Panc1 (cell line): Measurements from ENCODE around the gene YOD1. TPM values are rescaled to one million over a fixed set of nuclear protein-coding genes. Genes with fewer than 3 reads are reported as not detected.

Experiments
- ATAC-seq: fragments of 200-7000 bp; cut with Tn5 transposase; 2 replicates; pipeline ENCODE4 v1.9.1; 2020; ENCODE audit warnings: mild to moderate bottlenecking, moderate library complexity
- BruUV-seq: library from RNA; stranded (reverse); fragments of 400-500 nt; replicated peaks from 2 replicates; lab custom pipeline; 2021; lab: Mats Ljungman, UMichigan
- CTCF ChIA-PET: fragments of 300-600 bp; sonication (Branson Sonifier 250); formaldehyde crosslinking; loops from one replicate; lab custom pipeline; 2022; ENCODE audit warnings: antibody characterized with exemption; lab: Charles Lee
- POLR2A ChIA-PET: fragments of 300-600 bp; sonication (Branson Sonifier 250); formaldehyde crosslinking; loops from one replicate; lab custom pipeline; 2022; ENCODE audit warnings: antibody characterized with exemption; lab: Charles Lee
- DNase-seq: peaks from one replicate; pipeline ENCODE4 v3.0.0-alpha.2; 2010; ENCODE audit warnings: low read depth, low spot score
- H3K27ac ChIP-seq: 2 replicates; pipeline ENCODE4 v1.5.1; 2011; ENCODE audit warnings: mild to moderate bottlenecking, low read length, inconsistent platforms
- H3K27me3 ChIP-seq: fragments of 200-500 bp; sonication (Bioruptor generic); 2 replicates; pipeline ENCODE4 v1.6.0; 2014; ENCODE audit warnings: low read length, inconsistent platforms; ENCODE audit not compliant: control insufficient read depth, insufficient read depth
- H3K36me3 ChIP-seq: fragments of 200-500 bp; sonication (Bioruptor generic); 2 replicates; pipeline ENCODE4 v1.5.1; 2014; ENCODE audit warnings: inconsistent platforms, mild to moderate bottlenecking, low read length, moderate library complexity; ENCODE audit not compliant: control insufficient read depth, insufficient read depth
- H3K4me1 ChIP-seq: 2 replicates; pipeline ENCODE4 v1.5.1; 2011; ENCODE audit warnings: inconsistent platforms, mild to moderate bottlenecking, low read length, moderate library complexity; ENCODE audit not compliant: control insufficient read depth, insufficient read depth
- H3K4me3 ChIP-seq, 2 experiments: 2 replicates each; pipeline ENCODE4 v1.5.1; 2011 to 2012; ENCODE audit warnings: low read depth in 2 of 2, low read length in 2 of 2, mild to moderate bottlenecking in 2 of 2, inconsistent platforms in 1 of 2, moderate library complexity in 1 of 2
- H3K9me3 ChIP-seq: fragments of 200-500 bp; sonication (Bioruptor generic); 2 replicates; pipeline ENCODE4 v1.5.1; 2014; ENCODE audit warnings: low read depth, mild to moderate bottlenecking, inconsistent platforms, low read length, moderate library complexity; ENCODE audit not compliant: control insufficient read depth, insufficient read depth
- CTCF ChIP-seq: fragments of 450-650 bp; IDR thresholded peaks from 2 replicates; pipeline ENCODE4 v1.5.1; 2017; ENCODE audit warnings: mild to moderate bottlenecking
- POLR2AphosphoS5 ChIP-seq: IDR thresholded peaks from 2 replicates; pipeline ENCODE4 v1.6.1; 2012; ENCODE audit warnings: mild to moderate bottlenecking, low read depth, low read length, moderate library complexity
- REST ChIP-seq, 2 experiments: IDR thresholded peaks; 2 replicates each; pipeline ENCODE4 v1.6.1; 2011 to 2012; ENCODE audit warnings: low read depth in 2 of 2, control low read depth in 1 of 2, low read length in 1 of 2, mild to moderate bottlenecking in 1 of 2, moderate library complexity in 1 of 2; ENCODE audit not compliant: insufficient read depth in 1 of 2
- SIN3A ChIP-seq: IDR thresholded peaks from 2 replicates; pipeline ENCODE4 v1.6.1; 2012; ENCODE audit warnings: low read depth, mild to moderate bottlenecking, low read length, moderate library complexity, borderline replicate concordance; ENCODE audit not compliant: insufficient read depth
- TCF7L2 ChIP-seq: IDR thresholded peaks from 2 replicates; pipeline ENCODE4 v1.6.1; 2011; ENCODE audit warnings: mild to moderate bottlenecking, low read depth, low read length, inconsistent platforms
- in situ Hi-C: cut with HindIII; loops from 2 replicates; pipeline ENCODE4 v1.10.0; 2016; ENCODE audit warnings: low sequenced_read_pairs, low pct_unique_long_range_greater_than_20kb
- intact Hi-C: fragments of 100-400 bp; cut with micrococcal nuclease; formaldehyde crosslinking; loops from one replicate; pipeline ENCODE4 v1.10.0; 2022; ENCODE audit not compliant: unreplicated experiment
- total RNA-seq: library from RNA; stranded (reverse); gene quantifications from one replicate; pipeline ENCODE4 v1.2.1, GENCODE V29; 2021; ENCODE audit not compliant: unreplicated experiment

Gene YOD1
- total RNA-seq, 1 experiment from 2014 or later, result 7.1 TPM

GRCh38 chr1:207058878-207059867, 8.2 kb upstream of the YOD1 start:
- no peaks in the 10 kb centered on the region for H3K27me3 ChIP-seq
- H3K4me3 ChIP-seq, result no peak overlapping the region
- H3K36me3 ChIP-seq, result no peaks in the 10 kb centered on the region; the same call in none of the 2 replicates
- DNase-seq (no peak), ATAC-seq (no peak)
- H3K27ac ChIP-seq, result no peak overlapping the region
- in situ Hi-C loops (no loop called here), intact Hi-C loops (no loop called here)
- TF ChIP-seq CTCF, result no peak
- TF ChIP-seq SIN3A, result no peak
- no peak for TF ChIP-seq REST (IDR thresholded peaks at IDR 0.05; ENCODE audit: insufficient read depth in 1 of 2, low read depth in 2 of 2, low read length in 1 of 2)
- TF ChIP-seq POLR2AphosphoS5, result no peak
- TF ChIP-seq TCF7L2, result no peak
- ChIA-PET POLR2A (no interaction called here), CTCF (no interaction called here)
- H3K9me3 ChIP-seq, result no peaks in the 10 kb centered on the region
- H3K4me1 ChIP-seq, result peaks cover 5% of the 10 kb centered on the region; the same call in 1 of the 2 replicates
- BruUV-seq, result no TSS peak

- Histone ChIP-seq H3K27ac (no peak overlapping the region), H3K4me1 (peaks cover 5% of the 10 kb centered on the region; the same call in 1 of the 2 replicates), H3K9me3 (no peaks in the 10 kb centered on the region), H3K4me3 (no peak overlapping the region), H3K27me3 (no peaks in the 10 kb centered on the region), H3K36me3 (no peaks in the 10 kb centered on the region; the same call in none of the 2 replicates)
- in situ Hi-C loops, result no loop called here
- no TSS peak for BruUV-seq
- POLR2A ChIA-PET, result no interaction called here
- DNase-seq (no peak), ATAC-seq (no peak)
- CTCF ChIA-PET, result no interaction called here
- intact Hi-C loops, result no loop called here
- no peak for TF ChIP-seq TCF7L2
- no peak for TF ChIP-seq CTCF
- no peak for TF ChIP-seq POLR2AphosphoS5
Observed at GRCh38 chr1:207058252-207058651, 7.2 kb upstream of the YOD1 start.
